ENCODE results near the gene EP400. TPM values are rescaled to one million over a fixed set of nuclear protein-coding genes. Genes with fewer than 3 reads are reported as not detected.

EP400 gene
- 43.2 TPM for total RNA-seq
- long read RNA-seq, full-length matches to known transcripts = 4 of 26 reads
- long read RNA-seq, partial matches to known transcripts = 8 of 26 reads
- long read RNA-seq, other reads (novel, unspliced or antisense) = 14 of 26 reads

DNA sequence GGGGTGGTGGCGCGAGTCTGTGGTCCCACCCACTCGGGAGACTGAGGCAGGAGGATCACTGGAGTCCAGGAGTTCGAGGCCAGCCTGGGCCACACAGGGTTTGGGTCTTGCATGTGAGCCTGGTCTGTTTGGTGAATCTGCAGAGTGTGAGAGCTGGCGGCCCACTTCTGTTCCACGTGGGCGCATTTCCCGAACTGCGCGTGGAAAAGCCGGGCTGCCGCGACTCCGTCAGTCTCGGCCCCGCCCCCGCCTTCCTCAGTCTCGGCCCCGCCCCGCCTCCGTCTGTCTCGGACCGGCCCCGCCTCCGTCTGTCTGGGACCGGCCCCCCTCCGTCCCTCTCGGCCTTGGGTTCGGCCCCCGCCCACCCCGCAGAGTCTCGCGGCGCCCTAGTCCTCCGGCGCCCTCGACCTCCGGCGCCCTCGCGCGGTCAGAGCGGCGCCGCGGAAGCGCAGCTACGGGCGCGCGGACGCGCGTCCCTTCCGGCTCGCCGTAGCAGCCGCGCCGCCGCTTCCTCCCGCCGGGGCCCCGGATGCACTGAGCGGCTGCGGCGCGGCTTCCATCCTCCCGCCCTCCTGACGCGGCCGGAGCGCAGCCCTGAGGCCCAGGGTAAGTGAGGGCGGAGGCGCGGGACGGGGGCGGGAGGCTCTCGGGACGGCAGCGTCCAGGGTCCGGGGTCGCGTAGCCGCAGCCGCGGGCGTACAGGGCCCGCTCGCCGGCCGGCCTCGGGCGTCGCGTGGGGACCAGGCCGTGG lies at the start of gene EP400:
EP400 (plus strand) TSS at position 512 of the 751 bp plus-strand sequence. CDS start 10,678 bp downstream, outside the sequence.
- DNase-seq (ENCODE audit: low spot score) = peak; percentile 99

DNA sequence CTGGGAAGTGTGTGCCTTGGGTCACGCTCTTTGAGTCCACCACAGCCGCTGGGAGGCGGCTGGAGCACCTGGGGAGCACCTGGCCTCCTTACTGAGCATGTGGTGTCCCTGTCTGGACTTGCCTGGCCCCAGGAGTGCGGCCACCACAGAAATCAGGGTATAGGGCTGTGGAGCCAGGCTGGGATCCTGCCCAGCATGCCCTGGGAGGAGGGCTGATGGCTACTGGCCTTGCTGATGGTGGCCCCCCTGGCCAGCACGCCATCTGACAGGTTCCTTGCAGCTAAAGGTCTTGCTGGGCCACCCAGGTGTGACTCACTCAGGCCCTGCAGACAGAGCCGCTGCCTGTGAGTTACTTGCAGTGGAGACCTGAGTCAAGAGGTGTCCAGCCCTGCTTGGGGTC lies 49.3 kb upstream of the EP400 start:
- DNase-seq (ENCODE audit: low spot score) = no peak

DNA sequence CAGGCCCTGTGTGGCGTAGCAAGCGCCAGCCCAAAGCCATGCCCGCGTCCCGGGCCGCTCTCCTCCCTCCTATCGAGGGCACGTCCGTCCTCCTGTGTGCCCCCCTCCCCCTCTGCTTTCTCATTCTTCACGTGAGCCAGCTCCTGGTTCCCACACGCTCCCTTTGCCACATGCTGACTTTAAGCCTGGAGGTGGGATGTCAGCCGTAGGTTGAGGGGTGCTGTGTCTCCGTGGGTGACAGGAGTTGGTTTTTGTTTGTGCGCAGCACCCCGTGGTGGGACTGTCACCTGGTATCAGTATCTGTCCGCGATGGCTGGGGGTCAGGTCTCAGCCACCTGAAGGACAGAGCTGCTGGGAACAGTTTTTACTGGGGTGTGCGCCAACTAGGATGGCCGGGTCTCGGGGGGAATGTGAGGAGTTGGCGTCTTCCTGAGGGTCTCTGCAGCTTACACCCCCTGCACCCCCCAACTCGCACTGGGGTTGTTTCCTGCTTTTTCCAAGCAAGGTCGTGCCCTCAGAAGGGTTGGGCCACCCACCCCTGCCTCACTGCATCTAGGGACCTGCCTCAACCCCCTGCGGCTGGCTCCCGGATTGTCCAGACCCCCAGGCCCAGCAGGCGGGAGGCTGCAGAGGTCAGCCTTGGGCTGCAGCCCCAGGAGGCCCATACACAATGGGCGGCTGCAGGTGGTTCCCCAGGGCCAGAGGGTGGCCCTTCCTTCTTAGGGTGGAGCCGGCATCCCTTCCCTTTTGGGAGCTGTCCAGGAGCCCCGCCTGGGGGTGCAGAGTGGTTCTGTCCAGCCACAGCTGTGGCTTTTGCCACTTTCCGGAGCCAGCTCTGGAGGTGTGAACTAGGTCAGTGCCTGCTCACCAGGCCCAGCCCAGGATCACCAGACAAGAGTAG lies 48.1 kb upstream of the EP400 start:
- DNase-seq (ENCODE audit: low spot score) = no peak

DNA sequence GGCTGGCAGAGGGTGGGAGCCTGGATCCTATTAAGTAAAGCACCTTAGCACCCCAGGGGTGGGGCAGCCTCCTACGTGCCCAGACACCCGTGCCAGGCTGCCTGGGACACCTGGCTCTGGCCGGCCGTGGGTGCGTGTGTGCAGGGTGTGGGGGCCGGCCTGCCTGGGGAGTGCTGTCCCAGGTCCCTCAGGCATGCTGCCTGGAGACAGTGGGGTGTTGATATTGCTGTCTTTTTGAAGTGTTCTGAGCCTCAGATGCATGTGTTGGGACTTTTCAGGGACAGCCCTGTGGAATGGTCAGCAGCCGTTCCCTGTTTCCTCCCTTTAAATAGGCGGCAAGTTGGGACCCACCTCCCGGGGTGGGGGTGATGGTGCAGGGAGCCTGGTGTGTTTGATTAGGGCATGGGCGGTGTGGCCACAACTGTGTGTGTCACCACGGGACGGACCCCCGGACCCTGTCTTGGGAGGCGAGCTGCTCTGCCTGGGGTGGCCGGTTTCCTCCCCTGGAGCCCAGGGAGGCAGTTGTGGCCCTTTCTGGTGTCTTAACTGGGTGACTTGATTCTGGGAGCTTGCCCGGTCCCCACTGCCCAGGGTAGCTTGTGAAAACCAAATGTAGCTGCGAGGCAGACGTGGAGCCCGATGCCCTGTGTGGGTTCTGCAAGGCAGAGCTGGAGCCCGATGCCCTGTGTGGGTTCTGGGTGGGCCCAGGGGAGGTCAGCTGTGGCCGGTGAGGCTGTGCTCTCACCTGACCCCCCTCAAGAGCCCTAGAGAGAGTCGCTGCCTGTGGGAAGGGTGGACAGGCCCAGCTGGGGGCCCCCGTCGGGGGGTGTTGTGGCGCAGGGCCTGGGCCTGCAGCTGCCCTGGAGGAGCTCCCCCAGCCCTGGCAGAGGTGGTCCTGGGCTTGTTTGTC lies 47.2 kb upstream of the EP400 start:
- no peak for DNase-seq (ENCODE audit: low spot score)

- no peak for DNase-seq (ENCODE audit: low spot score)
Measured at GRCh38 chr12:131903270-131904255, 46.2 kb upstream of the EP400 start.

DNA sequence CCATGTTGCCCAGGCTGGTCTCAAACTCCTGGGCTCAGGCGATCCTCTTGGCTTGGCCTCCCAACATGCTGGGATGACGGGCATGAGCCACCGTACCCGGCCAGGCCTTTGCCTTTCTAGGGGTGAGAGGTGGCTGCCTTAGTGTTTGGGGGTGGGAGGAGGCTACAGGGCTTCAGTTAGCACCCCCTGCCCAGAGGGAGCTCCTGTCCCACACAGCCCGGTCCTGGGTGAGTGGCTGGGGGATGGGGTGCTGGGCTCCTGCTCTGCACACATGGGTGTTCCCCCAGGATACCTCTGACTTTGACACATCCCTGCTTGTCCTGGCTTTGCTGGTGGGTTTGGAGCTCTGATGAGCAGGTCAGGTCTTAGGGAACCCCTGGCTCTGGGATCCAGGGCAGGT lies 45.4 kb upstream of the EP400 start:
- no peak for DNase-seq (ENCODE audit: low spot score)

DNA sequence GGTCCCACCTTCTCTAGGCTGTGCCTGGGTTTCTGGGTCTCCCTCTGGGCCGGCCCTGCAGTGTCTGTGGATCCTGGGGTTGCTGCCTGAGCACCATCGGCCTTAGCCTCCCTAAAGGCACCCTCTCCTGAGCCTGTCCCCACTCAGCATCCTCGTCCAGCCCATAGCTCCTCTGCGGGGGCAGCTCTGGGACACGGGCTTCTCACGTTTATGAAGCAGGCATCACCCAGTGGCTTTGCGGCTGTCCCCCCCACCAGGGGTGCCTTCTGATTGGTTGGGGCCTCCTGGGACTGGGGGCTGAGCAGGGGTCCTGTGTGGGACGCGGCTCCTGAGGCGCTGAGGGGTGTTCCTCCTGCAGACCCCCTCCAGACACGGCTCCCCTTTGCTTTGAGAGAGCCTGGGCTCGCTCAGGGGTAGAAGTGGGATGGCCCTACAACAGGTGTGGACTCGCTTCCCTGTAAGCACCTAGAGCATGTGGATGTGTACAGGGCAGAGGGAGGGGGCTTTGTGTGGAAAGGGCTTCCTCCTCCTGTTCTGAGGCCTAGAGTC lies 44.6 kb upstream of the EP400 start:
- DNase-seq (ENCODE audit: low spot score) = no peak

DNA sequence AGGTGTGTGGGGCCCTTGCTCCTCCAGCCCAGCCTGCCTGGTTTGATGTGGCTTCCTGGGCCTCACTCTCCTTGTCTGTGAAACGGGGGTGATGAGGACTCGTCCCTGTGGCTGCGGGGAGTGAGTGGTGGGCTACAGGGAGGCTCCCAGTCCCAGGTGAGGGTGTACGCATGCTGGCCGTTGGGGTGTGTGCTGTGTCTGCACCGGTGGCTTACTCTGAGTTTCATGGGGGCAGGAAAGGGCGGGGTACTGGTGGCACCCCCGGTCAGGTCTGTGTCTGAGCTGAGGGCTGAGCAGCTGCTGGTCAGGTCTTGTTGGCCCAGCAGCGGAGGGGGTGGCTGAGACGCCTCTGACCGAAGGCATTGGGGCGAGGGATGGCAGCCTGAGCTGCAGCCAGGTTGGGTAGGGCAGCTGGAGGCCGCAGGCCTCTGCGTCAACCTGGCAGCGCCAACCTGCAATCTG lies 44.1 kb upstream of the EP400 start:
- no peak for DNase-seq (ENCODE audit: low spot score)

- DNase-seq (ENCODE audit: low spot score) = no peak
Measured at GRCh38 chr12:131907379-131908091, 42.2 kb upstream of the EP400 start.

- no peak for DNase-seq (ENCODE audit: low spot score)
Measured at GRCh38 chr12:131908092-131909080, 41.4 kb upstream of the EP400 start.

DNA sequence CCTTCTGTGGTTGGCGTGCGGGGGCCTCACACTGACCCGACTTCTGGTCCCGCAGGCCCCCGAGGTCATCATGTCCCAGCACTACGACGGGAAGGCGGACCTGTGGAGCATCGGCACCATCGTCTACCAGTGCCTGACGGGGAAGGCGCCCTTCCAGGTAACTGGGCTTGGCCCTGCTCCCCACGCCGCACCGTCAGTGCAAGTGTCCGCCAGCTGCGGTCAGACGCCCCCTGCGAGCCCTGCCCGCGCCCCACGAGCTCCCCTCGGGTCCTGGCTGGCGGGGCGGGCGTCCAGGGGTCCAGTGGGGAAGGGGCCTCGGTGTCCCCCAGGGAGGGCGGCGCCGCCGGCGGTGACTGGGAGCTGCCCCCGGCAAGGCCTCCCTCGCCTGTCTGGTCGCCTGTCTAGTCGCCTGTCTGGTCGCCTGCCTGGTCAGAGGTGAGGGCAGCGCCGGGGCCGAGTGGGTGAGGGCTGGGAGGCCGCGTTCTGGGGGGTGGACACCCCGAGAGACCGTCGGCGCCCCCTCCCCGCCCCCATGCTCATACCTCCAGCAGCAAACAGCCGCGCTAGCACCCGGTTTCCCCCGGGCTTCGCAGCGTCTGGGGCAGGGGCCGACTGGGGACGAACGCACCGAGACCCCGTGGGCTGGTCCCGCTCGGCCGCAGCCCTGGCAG lies 40.5 kb upstream of the EP400 start:
- DNase-seq (ENCODE audit: low spot score) = no peak

DNA sequence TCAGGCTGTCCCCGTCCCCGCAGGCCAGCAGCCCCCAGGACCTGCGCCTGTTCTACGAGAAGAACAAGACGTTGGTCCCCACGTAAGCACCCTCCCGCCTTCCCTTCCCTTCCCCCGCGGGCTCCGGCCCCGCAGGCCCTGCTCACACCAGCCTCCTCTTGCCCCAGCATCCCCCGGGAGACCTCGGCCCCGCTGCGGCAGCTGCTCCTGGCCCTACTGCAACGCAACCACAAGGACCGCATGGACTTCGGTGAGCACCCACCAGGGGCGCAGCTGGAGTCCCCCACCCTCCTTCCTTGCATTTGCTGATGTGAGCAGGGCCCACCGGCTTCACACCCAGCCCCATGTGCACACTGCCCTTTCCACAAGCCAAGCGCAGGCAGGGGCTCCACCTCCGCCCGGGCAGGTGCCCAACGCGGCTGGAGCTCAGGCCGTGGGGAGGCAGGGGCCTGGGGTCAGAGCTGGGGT lies 40.0 kb upstream of the EP400 start:
- no peak for DNase-seq (ENCODE audit: low spot score)

DNA sequence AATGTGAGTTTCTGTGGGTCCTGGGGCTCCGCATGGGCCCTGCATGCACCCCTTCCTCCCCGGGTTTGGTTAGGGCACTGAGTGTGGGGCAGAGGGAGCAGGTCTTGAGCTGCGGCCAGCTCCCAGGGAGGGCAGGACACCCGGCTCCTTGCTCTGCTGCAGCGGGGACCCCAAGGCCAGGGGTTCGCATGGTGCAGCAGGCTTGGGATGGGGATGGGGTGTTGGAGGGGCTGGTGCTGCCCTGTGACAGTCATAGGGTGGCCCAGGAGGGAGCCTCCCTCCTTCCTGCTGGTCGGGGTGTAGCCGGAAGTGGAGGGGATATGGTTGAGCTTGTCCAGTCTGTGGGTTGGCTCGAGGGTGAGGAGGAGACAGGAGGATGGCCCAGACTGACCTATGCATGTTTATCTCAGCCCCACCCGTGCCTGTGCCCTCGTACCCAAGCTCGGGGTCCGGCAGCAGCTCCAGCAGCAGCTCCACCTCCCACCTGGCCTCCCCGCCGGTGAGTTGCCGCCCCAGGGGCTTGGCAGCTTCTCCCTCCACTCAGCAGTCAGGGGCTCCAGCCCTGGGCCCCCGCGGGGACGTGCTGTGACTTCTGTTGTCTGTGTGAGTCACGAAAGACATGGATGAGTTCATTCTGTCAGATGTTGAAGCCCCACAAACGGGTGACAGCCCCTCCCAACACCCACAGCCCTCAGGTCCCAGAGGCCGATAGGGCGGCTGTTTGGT lies 39.3 kb upstream of the EP400 start:
- no peak for DNase-seq (ENCODE audit: low spot score)

- DNase-seq (ENCODE audit: low spot score) = no peak
Measured at GRCh38 chr12:131911028-131911650, 38.6 kb upstream of the EP400 start.

- DNase-seq (ENCODE audit: low spot score) = no peak
Measured at GRCh38 chr12:131911851-131912477, 37.8 kb upstream of the EP400 start.

Data from mesenteric fat pad (tissue), 1 donor.